22Rv1 (cell line): ENCODE results near the gene ERN2.

Source experiments
- CTCF ChIP-seq: fragments of 450-650 bp; IDR thresholded peaks from 2 replicates; pipeline ENCODE4 v1.5.1; 2017; ENCODE audit warnings: mild to moderate bottlenecking
- ZFX ChIP-seq: fragments of 450-650 bp; IDR thresholded peaks from 2 replicates; pipeline ENCODE4 v1.6.1; 2017; ENCODE audit warnings: antibody characterized with exemption, borderline replicate concordance

GRCh38 chr16:23700509-23700908 is 12.5 kb downstream of the ERN2 start:
- TF ChIP-seq CTCF (no peak), ZFX (no peak)
